ENCODE measurements around the gene PDZK1IP1.

The PDZK1IP1 gene

GRCh38 chr1:47191940-47192457 is 2.2 kb upstream of the PDZK1IP1 start:
- H3K4me3 ChIP-seq (ENCODE audit: low read length): no peak overlapping the region
- no peaks in the 10 kb centered on the region for H3K36me3 ChIP-seq (ENCODE audit: insufficient read depth, low read length)
- H3K4me2 ChIP-seq (ENCODE audit: low read length): no peak overlapping the region
- H3K4me1 ChIP-seq (ENCODE audit: control insufficient read depth, insufficient read depth, low read length): peaks cover 10% of the 10 kb centered on the region
- H3K9me3 ChIP-seq (replicated peaks; ENCODE audit: low read length): no peaks in the 10 kb centered on the region
- no peak overlapping the region for H3K9ac ChIP-seq (ENCODE audit: low read depth, low read length)
- H3K27me3 ChIP-seq (ENCODE audit: control insufficient read depth, insufficient read depth, low read length): peaks cover 17% of the 10 kb centered on the region

GRCh38 chr1:47190857-47191256 is 1.0 kb upstream of the PDZK1IP1 start:
- H3K4me3 ChIP-seq (ENCODE audit: low read length): no peak overlapping the region
- H3K9ac ChIP-seq (ENCODE audit: low read depth, low read length): no peak overlapping the region
- peaks cover 17% of the 10 kb centered on the region for H3K27me3 ChIP-seq (ENCODE audit: control insufficient read depth, insufficient read depth, low read length)
- H3K4me1 ChIP-seq (ENCODE audit: control insufficient read depth, insufficient read depth, low read length): peaks cover 10% of the 10 kb centered on the region
- no peak overlapping the region for H3K4me2 ChIP-seq (ENCODE audit: low read length)
- H3K9me3 ChIP-seq (replicated peaks; ENCODE audit: low read length): no peaks in the 10 kb centered on the region
- no peaks in the 10 kb centered on the region for H3K36me3 ChIP-seq (ENCODE audit: insufficient read depth, low read length)

DNA sequence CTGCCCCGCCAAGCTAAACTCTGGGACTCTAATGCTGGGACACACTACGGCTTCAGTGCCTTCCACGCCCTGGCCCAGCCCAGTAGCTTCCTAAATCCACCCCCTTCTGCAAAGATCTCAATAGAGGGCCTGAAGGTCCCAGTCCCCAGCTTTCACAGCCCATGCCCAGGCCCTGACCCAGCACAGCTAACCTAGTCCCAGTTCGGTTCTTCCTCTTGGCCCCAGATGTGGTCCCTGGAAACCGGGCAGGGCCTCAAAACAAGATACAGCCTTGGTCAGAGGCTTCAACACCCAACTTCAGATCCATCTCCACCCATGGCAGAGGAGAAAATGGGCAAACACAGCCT is 646 bp upstream of the PDZK1IP1 start:
- H3K4me1 ChIP-seq (ENCODE audit: control insufficient read depth, insufficient read depth, low read length): peaks cover 10% of the 10 kb centered on the region
- no peak overlapping the region for H3K9ac ChIP-seq (ENCODE audit: low read depth, low read length)
- no peaks in the 10 kb centered on the region for H3K36me3 ChIP-seq (ENCODE audit: insufficient read depth, low read length)
- H3K9me3 ChIP-seq (replicated peaks; ENCODE audit: low read length): no peaks in the 10 kb centered on the region
- H3K4me2 ChIP-seq (ENCODE audit: low read length): no peak overlapping the region
- H3K27me3 ChIP-seq (ENCODE audit: control insufficient read depth, insufficient read depth, low read length): peaks cover 17% of the 10 kb centered on the region
- no peak overlapping the region for H3K4me3 ChIP-seq (ENCODE audit: low read length)

GRCh38 chr1:47188791-47189785 is 748 bp downstream of the PDZK1IP1 start:
- peaks cover 10% of the 10 kb centered on the region for H3K4me1 ChIP-seq (ENCODE audit: control insufficient read depth, insufficient read depth, low read length)
- no peak overlapping the region for H3K4me3 ChIP-seq (ENCODE audit: low read length)
- no peak overlapping the region for H3K4me2 ChIP-seq (ENCODE audit: low read length)
- H3K9ac ChIP-seq (ENCODE audit: low read depth, low read length): no peak overlapping the region
- no peaks in the 10 kb centered on the region for H3K9me3 ChIP-seq (replicated peaks; ENCODE audit: low read length)
- no peaks in the 10 kb centered on the region for H3K36me3 ChIP-seq (ENCODE audit: insufficient read depth, low read length)
- peaks cover 6% of the 10 kb centered on the region for H3K27me3 ChIP-seq (ENCODE audit: control insufficient read depth, insufficient read depth, low read length)

GRCh38 chr1:47187926-47188250 is 1.9 kb downstream of the PDZK1IP1 start:
- Histone ChIP-seq H3K27me3 (ENCODE audit: control insufficient read depth, insufficient read depth, low read length) (peaks cover under 1% of the 10 kb centered on the region), H3K36me3 (ENCODE audit: insufficient read depth, low read length) (no peaks in the 10 kb centered on the region), H3K9ac (ENCODE audit: low read depth, low read length) (no peak overlapping the region), H3K9me3 (replicated peaks; ENCODE audit: low read length) (no peaks in the 10 kb centered on the region), H3K4me2 (ENCODE audit: low read length) (no peak overlapping the region), H3K4me1 (ENCODE audit: control insufficient read depth, insufficient read depth, low read length) (peaks cover 10% of the 10 kb centered on the region), H3K4me3 (ENCODE audit: low read length) (no peak overlapping the region)

DNA sequence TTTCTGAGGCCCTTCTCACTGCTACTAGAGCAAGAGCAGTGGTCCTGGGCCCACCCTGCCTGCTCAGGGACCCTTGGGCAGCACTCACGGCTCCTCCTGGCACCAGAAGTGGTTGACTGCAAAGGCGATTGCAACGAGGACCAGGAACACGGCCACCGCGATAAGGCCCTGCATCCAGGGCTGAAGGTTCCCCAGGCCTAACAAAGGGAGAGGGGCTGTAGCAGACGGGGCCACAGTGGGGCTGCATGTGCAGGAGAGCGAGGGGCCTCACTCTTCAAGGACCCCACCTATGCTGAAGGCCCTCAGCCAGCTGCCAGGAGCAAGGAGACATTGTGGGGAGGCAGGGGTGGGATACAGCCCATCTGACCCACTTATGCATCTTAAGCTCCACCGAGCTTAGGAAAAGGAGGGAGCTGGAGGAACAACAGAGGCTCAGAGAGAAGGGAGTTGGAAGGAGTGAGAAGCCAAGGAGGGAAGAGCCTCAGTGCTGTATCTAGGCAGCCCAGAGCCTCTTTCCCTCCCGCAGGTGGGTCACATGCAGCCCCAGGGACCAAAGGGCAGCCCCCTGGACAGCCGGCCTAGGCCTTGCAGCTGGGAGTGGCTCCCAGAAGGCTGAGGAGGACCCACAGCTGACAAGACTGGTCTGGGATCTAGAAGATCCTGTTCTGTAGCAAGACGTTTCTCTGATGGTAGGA is 2.5 kb downstream of the PDZK1IP1 start:
- H3K36me3 ChIP-seq (ENCODE audit: insufficient read depth, low read length): no peaks in the 10 kb centered on the region
- no peaks in the 10 kb centered on the region for H3K9me3 ChIP-seq (replicated peaks; ENCODE audit: low read length)
- peaks cover 6% of the 10 kb centered on the region for H3K27me3 ChIP-seq (ENCODE audit: control insufficient read depth, insufficient read depth, low read length)
- no peak overlapping the region for H3K4me2 ChIP-seq (ENCODE audit: low read length)
- peaks cover 10% of the 10 kb centered on the region for H3K4me1 ChIP-seq (ENCODE audit: control insufficient read depth, insufficient read depth, low read length)
- no peak overlapping the region for H3K4me3 ChIP-seq (ENCODE audit: low read length)
- H3K9ac ChIP-seq (ENCODE audit: low read depth, low read length): no peak overlapping the region

DNA sequence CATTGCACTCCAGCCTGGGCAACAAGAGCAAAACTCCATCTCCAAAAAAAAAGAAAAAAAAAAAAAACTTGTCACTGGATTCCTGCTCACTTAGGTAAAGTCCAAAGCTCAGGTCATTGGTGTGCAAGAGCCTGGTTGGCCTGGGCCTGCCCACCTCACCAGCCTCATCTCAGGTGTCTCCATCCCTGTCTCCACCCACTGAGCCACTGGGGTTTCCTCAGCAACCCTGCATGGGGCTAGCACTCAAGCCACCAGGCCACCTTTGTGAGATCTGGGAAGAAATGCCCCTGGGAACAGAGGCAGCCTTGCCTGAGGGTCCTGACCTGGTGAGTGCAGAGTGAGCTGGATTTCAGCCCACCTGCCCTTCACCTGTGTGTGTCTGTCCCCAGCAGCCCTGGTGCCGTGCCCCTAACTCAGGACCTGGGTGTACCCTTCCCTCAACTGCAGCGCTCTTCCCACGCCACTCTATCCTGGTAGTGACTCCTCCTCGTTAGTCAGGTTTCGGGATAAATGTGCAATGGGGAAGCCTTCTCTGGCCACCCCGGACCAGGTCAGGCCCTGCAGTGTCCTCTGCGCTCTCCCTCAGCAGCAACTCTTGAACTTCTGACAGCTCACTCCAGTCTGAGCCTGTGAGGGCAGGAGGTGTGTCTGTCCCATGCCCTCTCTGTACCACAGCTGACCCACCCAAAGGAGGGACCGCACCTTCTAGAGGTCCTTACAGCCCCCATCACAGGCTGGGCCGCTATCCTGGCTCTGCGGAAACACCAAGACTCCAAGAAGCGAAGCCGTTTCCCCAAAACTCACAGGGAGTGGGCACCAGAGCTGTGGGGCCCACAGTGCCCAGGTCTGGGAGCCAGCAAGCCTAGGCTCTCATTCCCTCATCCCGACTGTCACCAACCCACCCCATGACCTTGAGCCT is 3.3 kb downstream of the PDZK1IP1 start:
- peaks cover 8% of the 10 kb centered on the region for H3K27me3 ChIP-seq (ENCODE audit: control insufficient read depth, insufficient read depth, low read length)
- no peaks in the 10 kb centered on the region for H3K9me3 ChIP-seq (replicated peaks; ENCODE audit: low read length)
- no peak overlapping the region for H3K4me2 ChIP-seq (ENCODE audit: low read length)
- H3K9ac ChIP-seq (ENCODE audit: low read depth, low read length): no peak overlapping the region
- H3K36me3 ChIP-seq (ENCODE audit: insufficient read depth, low read length): no peaks in the 10 kb centered on the region
- no peak overlapping the region for H3K4me3 ChIP-seq (ENCODE audit: low read length)
- peaks cover 10% of the 10 kb centered on the region for H3K4me1 ChIP-seq (ENCODE audit: control insufficient read depth, insufficient read depth, low read length)

- Histone ChIP-seq H3K36me3 (ENCODE audit: insufficient read depth, low read length) (no peaks in the 10 kb centered on the region), H3K4me3 (ENCODE audit: low read length) (no peak overlapping the region), H3K27me3 (ENCODE audit: control insufficient read depth, insufficient read depth, low read length) (peaks cover 16% of the 10 kb centered on the region), H3K9me3 (replicated peaks; ENCODE audit: low read length) (no peaks in the 10 kb centered on the region), H3K9ac (ENCODE audit: low read depth, low read length) (no peak overlapping the region), H3K4me1 (ENCODE audit: control insufficient read depth, insufficient read depth, low read length) (peaks cover 6% of the 10 kb centered on the region), H3K4me2 (ENCODE audit: low read length) (no peak overlapping the region)
Measured at GRCh38 chr1:47184822-47185677, 4.8 kb downstream of the PDZK1IP1 start.

DNA sequence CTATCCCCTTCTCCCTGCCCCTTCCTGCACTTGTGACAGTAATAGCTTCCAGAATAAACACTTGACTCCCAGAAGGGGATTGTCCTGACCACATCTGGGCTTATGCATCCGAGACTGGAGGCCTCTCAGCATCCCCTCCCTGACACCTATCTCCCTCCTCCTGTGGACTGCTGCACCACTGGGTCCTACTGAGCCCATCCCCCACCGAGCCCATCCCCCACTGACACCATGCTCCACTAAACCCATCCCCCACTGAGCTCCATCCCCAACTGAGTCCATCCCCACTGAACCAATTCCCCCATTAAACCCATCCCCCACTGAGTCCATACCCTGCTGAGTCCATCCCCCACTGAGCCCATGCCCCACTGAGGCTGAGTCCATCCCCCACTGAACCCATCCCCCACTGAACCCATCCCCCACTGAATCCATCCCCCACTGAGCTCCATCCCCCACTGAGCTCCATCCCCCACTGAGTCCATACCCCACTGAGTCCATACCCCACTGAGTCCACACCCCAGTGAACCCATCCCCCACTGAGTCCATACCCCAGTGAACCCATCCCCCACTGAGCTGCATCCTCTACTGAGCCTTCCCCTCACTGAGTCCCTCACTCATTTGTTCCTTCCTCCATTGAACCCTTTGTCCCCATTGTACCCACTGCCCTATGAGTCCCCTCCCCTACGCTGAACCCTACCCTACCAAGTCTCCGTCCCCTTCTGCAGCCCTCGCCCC is 5.6 kb downstream of the PDZK1IP1 start:
- no peak overlapping the region for H3K4me2 ChIP-seq (ENCODE audit: low read length)
- H3K27me3 ChIP-seq (ENCODE audit: control insufficient read depth, insufficient read depth, low read length): peaks cover 16% of the 10 kb centered on the region
- H3K36me3 ChIP-seq (ENCODE audit: insufficient read depth, low read length): no peaks in the 10 kb centered on the region
- H3K4me1 ChIP-seq (ENCODE audit: control insufficient read depth, insufficient read depth, low read length): peaks cover 9% of the 10 kb centered on the region
- no peak overlapping the region for H3K4me3 ChIP-seq (ENCODE audit: low read length)
- H3K9me3 ChIP-seq (replicated peaks; ENCODE audit: low read length): no peaks in the 10 kb centered on the region
- no peak overlapping the region for H3K9ac ChIP-seq (ENCODE audit: low read depth, low read length)
